Fibroblast of villous mesenchyme (primary cell): Measurements from ENCODE around the gene MROH7. TPM values are rescaled to one million over a fixed set of nuclear protein-coding genes. Genes with fewer than 3 reads are reported as not detected.

Experiments
- DNase-seq: peaks from one replicate; pipeline ENCODE4 v3.0.0-alpha.2; 2010; ENCODE audit warnings: low read depth
- H3K4me3 ChIP-seq: 2 replicates; pipeline ENCODE4 v1.5.1; 2011; ENCODE audit warnings: low read depth, mild to moderate bottlenecking, low read length
- total RNA-seq: library from RNA; depleted of rRNA; stranded (reverse); fragments of >200 nt; gene quantifications from 2 replicates; pipeline ENCODE4 v1.2.3, GENCODE V29; 2012
- TF ChIP-seq, protein P1 (sequence below): IDR thresholded peaks from 2 replicates; pipeline ENCODE4 v1.5.1; 2012; ENCODE audit warnings: low read depth, mild to moderate bottlenecking, low read length; ENCODE audit not compliant: insufficient read depth

MROH7 gene
- total RNA-seq, 1 donor, result under 0.01 TPM

DNA sequence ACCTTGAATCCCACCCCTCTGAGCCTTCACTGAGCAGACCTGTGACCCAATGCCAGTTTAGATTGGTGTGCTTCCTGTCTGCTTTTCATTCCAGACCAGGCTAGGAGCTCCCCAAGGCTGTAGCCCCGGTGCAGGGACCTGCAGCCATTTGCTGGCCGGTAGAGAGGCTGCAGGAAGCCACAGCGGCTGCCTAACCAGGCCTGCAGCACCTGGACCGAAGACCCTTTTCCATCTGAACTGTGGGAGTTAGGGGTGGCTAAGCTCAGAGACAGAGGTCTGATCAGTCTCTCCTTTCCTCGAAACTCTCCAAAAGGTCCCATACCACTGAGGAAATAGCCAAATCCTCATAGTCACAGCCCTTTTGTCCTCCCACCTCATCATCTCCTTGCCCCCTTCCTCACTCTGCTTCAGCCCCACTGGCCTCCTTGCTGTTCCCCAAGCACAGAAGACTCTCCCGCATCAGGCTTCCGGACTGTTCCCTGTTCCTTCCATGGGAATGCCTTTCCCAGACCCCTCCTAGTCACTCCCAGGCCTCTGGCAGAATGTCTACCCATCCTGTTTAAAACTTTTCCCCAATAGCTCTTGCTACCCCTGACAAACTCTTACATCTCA, 73.4 kb downstream of the MROH7 start:
- DNase-seq, result no peak
- TF ChIP-seq, protein P1, sequence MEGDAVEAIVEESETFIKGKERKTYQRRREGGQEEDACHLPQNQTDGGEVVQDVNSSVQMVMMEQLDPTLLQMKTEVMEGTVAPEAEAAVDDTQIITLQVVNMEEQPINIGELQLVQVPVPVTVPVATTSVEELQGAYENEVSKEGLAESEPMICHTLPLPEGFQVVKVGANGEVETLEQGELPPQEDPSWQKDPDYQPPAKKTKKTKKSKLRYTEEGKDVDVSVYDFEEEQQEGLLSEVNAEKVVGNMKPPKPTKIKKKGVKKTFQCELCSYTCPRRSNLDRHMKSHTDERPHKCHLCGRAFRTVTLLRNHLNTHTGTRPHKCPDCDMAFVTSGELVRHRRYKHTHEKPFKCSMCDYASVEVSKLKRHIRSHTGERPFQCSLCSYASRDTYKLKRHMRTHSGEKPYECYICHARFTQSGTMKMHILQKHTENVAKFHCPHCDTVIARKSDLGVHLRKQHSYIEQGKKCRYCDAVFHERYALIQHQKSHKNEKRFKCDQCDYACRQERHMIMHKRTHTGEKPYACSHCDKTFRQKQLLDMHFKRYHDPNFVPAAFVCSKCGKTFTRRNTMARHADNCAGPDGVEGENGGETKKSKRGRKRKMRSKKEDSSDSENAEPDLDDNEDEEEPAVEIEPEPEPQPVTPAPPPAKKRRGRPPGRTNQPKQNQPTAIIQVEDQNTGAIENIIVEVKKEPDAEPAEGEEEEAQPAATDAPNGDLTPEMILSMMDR, result no peak
- peak overlapping the region; percentile 92 for H3K4me3 ChIP-seq

DNA sequence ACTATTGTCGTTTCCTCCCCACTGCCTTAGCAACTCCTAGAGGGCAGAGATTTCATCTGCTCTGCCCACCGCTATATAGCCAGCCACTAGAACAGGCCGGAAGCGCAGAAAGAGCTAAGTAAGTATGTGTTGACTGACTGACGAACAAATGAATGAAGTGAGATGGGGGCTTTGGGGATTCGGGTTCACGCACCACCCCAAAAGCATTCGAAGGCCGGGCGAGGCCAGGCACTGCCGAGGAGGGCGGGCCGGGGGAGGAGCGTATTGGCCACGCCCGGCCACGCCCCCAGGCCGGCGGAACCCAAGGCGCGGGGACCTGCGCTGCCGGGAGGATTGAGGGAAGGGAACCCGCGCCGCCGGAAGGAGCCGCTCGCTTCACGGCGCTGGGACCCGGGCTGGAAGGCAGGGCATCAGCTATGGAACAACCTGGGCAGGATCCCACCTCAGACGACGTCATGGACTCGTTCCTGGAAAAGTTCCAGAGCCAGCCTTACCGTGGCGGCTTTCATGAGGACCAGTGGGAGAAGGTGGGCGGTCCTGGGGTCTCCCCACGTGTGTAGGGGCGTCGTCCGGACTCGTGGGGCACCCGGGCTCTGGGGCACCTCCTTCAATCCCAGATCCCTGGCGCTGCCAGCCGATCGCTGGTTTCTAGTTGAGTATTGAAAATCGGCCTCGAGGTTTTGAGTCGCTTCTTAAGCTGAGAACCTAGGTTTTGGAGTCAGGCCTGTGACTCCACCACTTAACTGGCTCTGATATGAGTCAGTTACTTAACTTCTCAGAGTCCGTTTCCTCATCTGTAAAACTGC, 74.1 kb downstream of the MROH7 start, which contains the start of gene TTC4:
TTC4 (plus strand) TSS at position 369 of the 806 bp plus-strand sequence; CDS start at position 417, 48 bp downstream.
- TF ChIP-seq, protein P1, result peak; percentile 4
- DNase-seq, result peak; percentile 71
- peak within 1 kb of the TSS; percentile 92 for H3K4me3 ChIP-seq

DNA sequence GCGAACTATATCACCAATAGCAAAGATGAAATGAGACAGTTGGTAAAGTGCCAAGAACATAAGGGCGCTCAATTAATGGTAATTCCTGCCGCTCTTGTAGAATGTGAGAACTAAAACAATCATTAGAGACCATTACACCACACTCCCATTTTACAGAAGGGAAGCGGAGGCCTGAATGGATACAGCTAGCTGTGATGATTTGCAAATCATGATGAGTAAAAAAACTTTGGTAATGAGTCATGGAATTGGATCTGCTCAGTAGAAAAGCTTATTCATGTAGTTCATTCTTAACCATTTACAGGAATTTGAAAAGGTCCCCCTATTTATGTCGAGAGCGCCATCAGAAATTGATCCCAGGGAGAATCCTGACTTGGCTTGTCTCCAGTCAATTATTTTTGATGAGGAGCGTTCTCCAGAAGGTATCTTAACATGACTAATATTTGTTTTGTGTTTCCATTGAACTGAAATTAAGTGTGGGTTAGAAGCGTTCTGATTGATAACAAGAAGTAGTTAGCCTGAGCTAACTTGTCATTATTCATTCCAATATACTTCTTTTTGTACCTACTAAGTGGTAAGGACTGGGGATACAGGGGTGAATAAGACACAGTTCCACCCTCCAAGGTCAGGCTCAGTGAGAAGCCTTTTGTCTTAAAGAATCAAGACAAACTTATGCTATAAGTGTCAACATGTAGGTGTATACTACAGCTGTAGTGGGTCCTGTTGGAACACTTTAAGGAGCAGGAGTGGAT, 74.9 kb downstream of the MROH7 start:
- peak overlapping the region; percentile 92 for H3K4me3 ChIP-seq
- no peak for DNase-seq
- TF ChIP-seq, protein P1, result no peak

DNA sequence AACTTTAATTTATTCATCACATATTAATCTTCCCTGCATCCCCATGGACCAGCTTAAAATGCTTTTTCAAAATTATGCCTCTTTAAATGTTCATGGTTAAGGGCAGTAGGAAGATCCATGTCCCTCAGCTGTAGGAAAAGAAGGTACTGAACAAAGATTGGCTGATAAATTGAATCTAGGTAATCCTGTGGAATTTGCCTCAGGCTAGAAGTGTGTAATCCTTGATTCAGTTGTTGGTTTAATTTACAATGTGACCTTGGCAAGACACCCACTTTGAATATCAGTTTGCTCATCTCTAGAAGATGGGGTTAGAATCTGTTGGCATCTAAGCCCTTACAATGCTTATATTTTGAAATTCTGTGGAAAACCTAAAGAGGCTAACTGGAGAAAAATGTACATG, 80.1 kb downstream of the MROH7 start:
- no peak overlapping the region for H3K4me3 ChIP-seq
- no peak for DNase-seq
- TF ChIP-seq, protein P1, result no peak

DNA sequence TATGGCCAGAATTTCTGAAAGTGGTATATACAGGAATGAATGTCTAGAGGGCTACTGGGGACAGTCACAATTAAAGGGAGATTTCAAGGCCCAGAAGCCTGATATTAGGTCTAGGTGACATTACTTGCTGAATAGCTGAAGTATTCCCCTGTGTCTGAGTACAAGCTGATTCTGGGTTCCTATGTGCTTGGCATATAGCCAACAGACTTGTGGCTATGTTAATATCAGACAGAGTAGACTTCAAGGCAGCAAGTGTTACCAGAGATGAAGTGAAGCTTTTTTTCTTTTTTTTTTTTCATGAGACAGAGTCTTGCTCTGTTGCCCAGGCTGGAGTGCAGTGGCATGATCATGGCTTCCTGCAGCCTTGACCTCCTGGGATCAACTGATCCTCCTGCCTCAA, 82.4 kb downstream of the MROH7 start:
- no peak for DNase-seq
- H3K4me3 ChIP-seq, result no peak overlapping the region
- TF ChIP-seq, protein P1, result no peak

DNA sequence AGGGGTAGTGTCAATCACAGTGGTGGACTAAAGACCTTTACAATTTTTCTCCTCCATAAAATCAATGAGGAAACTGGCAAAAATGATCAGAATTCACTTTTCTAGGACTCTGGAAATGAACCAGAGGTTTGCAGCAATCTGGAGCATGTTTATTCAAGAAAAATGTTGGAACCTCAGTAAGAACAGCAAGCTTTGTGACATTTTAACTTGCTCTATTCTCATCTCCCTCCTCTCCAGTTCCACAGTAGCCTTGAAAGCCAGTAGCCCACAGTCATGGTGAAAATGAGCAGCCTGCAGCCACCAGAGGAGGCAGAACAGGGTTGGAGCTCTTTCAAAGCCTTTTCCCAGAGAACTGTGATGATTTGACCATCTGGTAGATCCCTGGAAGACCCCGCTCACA, 83.2 kb downstream of the MROH7 start:
- H3K4me3 ChIP-seq, result no peak overlapping the region
- DNase-seq, result no peak
- TF ChIP-seq, protein P1, result no peak
